ENCODE data around the gene B4GALT1. TPM values are rescaled to one million over a fixed set of nuclear protein-coding genes. Genes with fewer than 3 reads are reported as not detected.
"Not testable (repeated sequence)": the region's sequence is repeated elsewhere in the genome, so short reads cannot be mapped to it uniquely, and the experiment has no call there.

B4GALT1 gene
- total and polyA plus RNA-seq, 2 of the 8 experiments (the other 6 are each of a cell fraction or from before 2014, with no cell fraction given), result 12.8 to 18.2 TPM

DNA sequence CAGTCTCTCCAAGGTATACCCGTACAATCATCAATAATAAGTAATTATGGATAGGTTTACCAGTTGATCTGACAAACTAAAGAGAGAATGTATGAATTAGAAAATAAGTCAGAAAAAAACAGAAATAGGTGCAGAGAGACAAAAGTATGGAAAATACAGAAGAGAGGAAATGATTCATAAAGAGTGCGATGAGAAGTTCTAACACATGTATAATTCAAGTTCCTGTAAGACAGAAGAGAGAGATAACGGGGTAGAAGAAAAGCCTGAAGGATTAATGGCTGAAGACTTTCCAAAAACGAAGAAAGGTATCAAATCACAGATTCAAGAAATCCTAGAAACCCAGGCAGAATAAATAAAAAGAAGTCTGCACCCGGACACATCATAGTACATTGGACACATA, 74.5 kb downstream of the B4GALT1 start (continued):
- TF ChIP-seq, protein P1, sequence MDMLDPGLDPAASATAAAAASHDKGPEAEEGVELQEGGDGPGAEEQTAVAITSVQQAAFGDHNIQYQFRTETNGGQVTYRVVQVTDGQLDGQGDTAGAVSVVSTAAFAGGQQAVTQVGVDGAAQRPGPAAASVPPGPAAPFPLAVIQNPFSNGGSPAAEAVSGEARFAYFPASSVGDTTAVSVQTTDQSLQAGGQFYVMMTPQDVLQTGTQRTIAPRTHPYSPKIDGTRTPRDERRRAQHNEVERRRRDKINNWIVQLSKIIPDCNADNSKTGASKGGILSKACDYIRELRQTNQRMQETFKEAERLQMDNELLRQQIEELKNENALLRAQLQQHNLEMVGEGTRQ (IDR thresholded peaks at IDR 0.05; ENCODE audit: low read length), result no peak
- TF ChIP-seq BCL11A (IDR thresholded peaks at IDR 0.05; ENCODE audit: low read depth in 2 of 2, low read length in 2 of 2), result no peak
- TF ChIP-seq CBX8 (IDR thresholded peaks at IDR 0.05; ENCODE audit: borderline replicate concordance, low read depth, low read length), result no peak
- no peak for TF ChIP-seq RAD21 (IDR thresholded peaks at IDR 0.05 in 1 of 2, conservative IDR thresholded peaks at IDR 0.05 in 1 of 2; ENCODE audit: low read depth in 2 of 2, low read length in 2 of 2)

DNA sequence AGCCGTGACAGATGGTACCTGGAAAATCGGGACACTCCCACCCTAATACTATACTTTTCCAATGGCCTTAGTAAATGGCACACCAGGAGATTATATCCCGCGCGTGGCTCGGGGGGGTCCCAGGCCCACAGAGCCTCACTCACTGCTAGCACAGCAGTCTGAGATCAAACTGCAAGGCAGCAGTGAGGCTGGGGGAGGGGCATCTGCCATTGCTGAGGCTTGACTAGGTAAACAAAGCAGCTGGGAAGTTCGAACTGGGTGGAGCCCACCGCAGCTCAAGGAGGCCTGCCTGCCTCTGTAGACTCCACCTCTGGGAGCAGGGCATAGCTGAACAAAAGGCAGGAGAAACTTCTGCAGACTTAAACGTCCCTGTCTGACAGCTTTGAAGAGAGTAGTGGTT, 81.5 kb downstream of the B4GALT1 start:
- FAIRE-seq; H2BK12ac ChIP-seq (ENCODE audit: low read depth, low read length); H3K4me3 ChIP-seq (ENCODE audit: extremely low read depth in 1 of 4, insufficient read depth in 2 of 4, low read depth in 3 of 4, low read length in 4 of 4); H3K27me3 ChIP-seq (replicated peaks in 1 of 4; ENCODE audit: control insufficient read depth in 3 of 4, extremely low read depth in 1 of 4, insufficient read depth in 3 of 4, low read length in 3 of 4); H3K56ac ChIP-seq (replicated peaks; ENCODE audit: insufficient read length, low read depth, low read length); DNase-seq (ENCODE audit: low read depth in 1 of 2, low spot score in 2 of 2); H2BK15ac ChIP-seq (ENCODE audit: low read length); H2AK5ac ChIP-seq (ENCODE audit: low read depth, low read length); H4K91ac ChIP-seq (replicated peaks; ENCODE audit: insufficient read length, low read length); H3K9ac ChIP-seq (replicated peaks in 1 of 4; ENCODE audit: extremely low read depth in 1 of 4, low read depth in 3 of 4, low read length in 3 of 4); H3K27ac ChIP-seq (ENCODE audit: low read depth, low read length); H3K14ac ChIP-seq (ENCODE audit: insufficient read length); H4K20me1 ChIP-seq (replicated peaks in 1 of 2; ENCODE audit: control insufficient read depth in 1 of 2, insufficient read depth in 2 of 2, low read length in 2 of 2); H3K79me1 ChIP-seq (ENCODE audit: low read depth, low read length); H2BK20ac ChIP-seq (ENCODE audit: low read length); H3K23ac ChIP-seq (ENCODE audit: insufficient read length); H4K5ac ChIP-seq (ENCODE audit: insufficient read length, low read depth, low read length); H2BK120ac ChIP-seq (replicated peaks; ENCODE audit: low read depth, low read length); POLR2A ChIA-PET (ENCODE audit: partially characterized antibody); H2AFZ ChIP-seq (ENCODE audit: low read length); H3K79me2 ChIP-seq (ENCODE audit: control insufficient read depth in 1 of 2, insufficient read depth in 2 of 2, low read length in 2 of 2); H3K4me2 ChIP-seq (ENCODE audit: insufficient read depth in 1 of 2, low read depth in 2 of 2, low read length in 2 of 2); H4K8ac ChIP-seq (ENCODE audit: extremely low read depth, insufficient read depth, low read length); H3K36me3 ChIP-seq (ENCODE audit: control insufficient read depth in 2 of 4, insufficient read depth in 4 of 4, low read length in 3 of 4); H3K4me1 ChIP-seq (replicated peaks in 1 of 4; ENCODE audit: control insufficient read depth in 3 of 4, insufficient read depth in 4 of 4, low read length in 3 of 4); H3K18ac ChIP-seq (ENCODE audit: extremely low read depth, low read length); H3K4ac ChIP-seq (replicated peaks; ENCODE audit: insufficient read length, low read depth, low read length); H2BK5ac ChIP-seq (ENCODE audit: low read depth, low read length); H3K23me2 ChIP-seq (ENCODE audit: low read depth, low read length): not testable (repeated sequence)
- peaks cover 4 to 13% of the 10 kb centered on the region in 2 experiments; a peak in 2 of 4 replicates for H3K9me3 ChIP-seq (ENCODE audit: insufficient read depth in 2 of 2, low read depth in 1 of 2, low read length in 1 of 2)
- CTCF ChIA-PET (ENCODE audit: partially characterized antibody), result interaction anchor here (1.0 to 1.6 kb wide), 2 partner anchors 11 to 140 kb away, joined by 6 read pairs; no protein-coding TSS in a partner anchor
- WGBS, 2 experiments (ENCODE audit: extremely low coverage in 1 of 2, insufficient coverage in 1 of 2, insufficient read length in 1 of 2, insufficient replicate concordance in 2 of 2, low coverage in 1 of 2, low lambda C conversion rate in 2 of 2, missing lambda C conversion rate in 1 of 2), result 94% methylated on average over 9 of the region's 9 CpGs; no CpG with 5 or more reads in 1 of the 2 experiments
